MM.1S (cell line): ENCODE measurements around the gene ATRN.

ENCODE experiments used
- DNase-seq: peaks from one replicate; pipeline ENCODE4 v3.0.0-alpha.2; 2015
- H2AFZ ChIP-seq: fragments of 300-600 bp; sonication (generic); 2 replicates; pipeline ENCODE4 v1.6.0; 2016; ENCODE audit warnings: antibody characterized with exemption, low read length
- H3F3A ChIP-seq: fragments of 300-600 bp; sonication (generic); 2 replicates; pipeline ENCODE4 v1.6.1; 2016; ENCODE audit warnings: mild to moderate bottlenecking, antibody characterized with exemption, low read length, moderate library complexity, mixed read lengths; ENCODE audit not compliant: insufficient read depth
- H3K27ac ChIP-seq: fragments of 300-600 bp; sonication (generic); 2 replicates; pipeline ENCODE4 v1.5.1; 2016; ENCODE audit warnings: mild to moderate bottlenecking, low read length
- H3K27me3 ChIP-seq: fragments of 300-600 bp; sonication (generic); replicated peaks from 2 replicates; pipeline ENCODE4 v1.6.0; 2016; ENCODE audit warnings: low read length; ENCODE audit not compliant: insufficient read depth
- H3K36me3 ChIP-seq: fragments of 300-600 bp; sonication (generic); replicated peaks from 2 replicates; pipeline ENCODE4 v1.6.1; 2016; ENCODE audit warnings: mild to moderate bottlenecking, low read length, mixed read lengths; ENCODE audit not compliant: insufficient read depth
- H3K4me1 ChIP-seq: fragments of 300-600 bp; sonication (generic); 2 replicates; pipeline ENCODE4 v1.6.1; 2016; ENCODE audit warnings: low read length, mixed read lengths
- H3K4me2 ChIP-seq: fragments of 300-600 bp; sonication (generic); 2 replicates; pipeline ENCODE4 v1.6.0; 2016; ENCODE audit warnings: low read depth, low read length
- H3K4me3 ChIP-seq: fragments of 300-600 bp; sonication (generic); 2 replicates; pipeline ENCODE4 v1.5.1; 2016; ENCODE audit warnings: low read length, mixed read lengths
- H3K79me2 ChIP-seq: fragments of 300-600 bp; sonication (generic); 2 replicates; pipeline ENCODE4 v1.6.1; 2016; ENCODE audit warnings: mixed run types, low read length, mixed read lengths
- H3K9ac ChIP-seq: fragments of 300-600 bp; sonication (generic); 2 replicates; pipeline ENCODE4 v1.6.1; 2016; ENCODE audit warnings: low read length, mixed read lengths
- H3K9me2 ChIP-seq: fragments of 300-600 bp; sonication (generic); replicated peaks from 2 replicates; pipeline ENCODE4 v1.6.1; 2016; ENCODE audit warnings: mild to moderate bottlenecking, low read length, mixed read lengths; ENCODE audit not compliant: insufficient read depth
- H3K9me3 ChIP-seq: fragments of 300-600 bp; sonication (generic); replicated peaks from 2 replicates; pipeline ENCODE4 v1.6.1; 2016; ENCODE audit warnings: mild to moderate bottlenecking, low read length, mixed read lengths; ENCODE audit not compliant: insufficient read depth
- H4K20me1 ChIP-seq: fragments of 300-600 bp; sonication (generic); 2 replicates; pipeline ENCODE4 v1.6.1; 2016; ENCODE audit warnings: mild to moderate bottlenecking, low read length, moderate library complexity, mixed read lengths; ENCODE audit not compliant: insufficient read depth
- EZH2 ChIP-seq: fragments of 300-600 bp; sonication (generic); optimal IDR thresholded peaks from 2 replicates; pipeline ENCODE3; 2017; ENCODE audit warnings: low read depth, mild to moderate bottlenecking, antibody characterized with exemption, low read length, mixed read lengths
- EZH2phosphoT487 ChIP-seq: fragments of 300-600 bp; sonication (generic); IDR thresholded peaks from 2 replicates; pipeline ENCODE4 v1.6.1; 2018; ENCODE audit warnings: antibody characterized with exemption, low read length
- TF ChIP-seq, protein P1 (sequence below): fragments of 300-600 bp; sonication (generic); IDR thresholded peaks from 2 replicates; pipeline ENCODE4 v1.5.1; 2016; ENCODE audit warnings: antibody characterized with exemption, low read length, mixed read lengths

ATRN gene

DNA sequence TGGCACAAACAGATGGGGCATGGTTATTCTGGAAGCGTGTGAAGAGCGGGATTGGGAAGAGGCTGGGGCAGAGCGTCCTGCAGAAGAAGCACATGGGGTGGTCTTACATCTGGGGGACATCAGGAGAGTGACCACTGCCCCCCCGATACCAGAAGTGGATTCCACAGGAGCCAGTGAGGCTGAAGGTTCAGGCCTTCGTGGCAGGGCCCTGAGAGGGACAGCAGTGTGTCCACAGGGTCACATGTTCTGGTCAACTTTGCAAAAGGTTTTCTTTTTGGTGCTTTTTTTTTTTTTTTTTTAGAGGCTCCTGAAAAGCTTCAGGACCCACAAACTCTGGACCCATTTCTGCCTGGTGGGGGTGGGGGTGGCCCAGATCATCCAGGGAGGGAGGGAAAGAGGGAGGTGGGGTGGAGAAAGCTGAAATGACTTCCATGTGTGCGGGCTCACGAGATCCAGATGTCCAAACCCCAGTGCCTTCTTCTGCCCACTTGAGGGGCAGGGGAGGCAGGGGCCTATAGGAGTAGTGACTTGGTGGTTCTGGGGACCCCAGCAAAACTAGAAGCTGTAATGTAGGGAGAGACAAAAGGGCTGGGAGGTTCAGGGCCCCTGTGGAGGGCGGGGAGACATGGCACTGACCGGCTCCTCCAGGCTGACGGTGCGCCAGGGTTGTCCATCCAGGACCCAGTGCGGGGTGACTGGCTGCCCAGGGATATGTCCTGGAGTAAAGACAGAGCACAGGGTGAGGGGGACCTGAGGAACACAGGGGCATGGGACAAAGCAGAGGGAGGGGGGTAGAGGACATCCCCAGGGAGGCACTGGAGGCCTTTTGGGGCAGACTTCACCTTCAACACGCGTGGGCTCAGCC, 208.3 kb downstream of the ATRN start:
- H3K9ac ChIP-seq = no peak overlapping the region
- H4K20me1 ChIP-seq = no peaks in the 10 kb centered on the region
- H2AFZ ChIP-seq = no peak overlapping the region
- H3K4me3 ChIP-seq = no peak overlapping the region
- TF ChIP-seq, protein P1, sequence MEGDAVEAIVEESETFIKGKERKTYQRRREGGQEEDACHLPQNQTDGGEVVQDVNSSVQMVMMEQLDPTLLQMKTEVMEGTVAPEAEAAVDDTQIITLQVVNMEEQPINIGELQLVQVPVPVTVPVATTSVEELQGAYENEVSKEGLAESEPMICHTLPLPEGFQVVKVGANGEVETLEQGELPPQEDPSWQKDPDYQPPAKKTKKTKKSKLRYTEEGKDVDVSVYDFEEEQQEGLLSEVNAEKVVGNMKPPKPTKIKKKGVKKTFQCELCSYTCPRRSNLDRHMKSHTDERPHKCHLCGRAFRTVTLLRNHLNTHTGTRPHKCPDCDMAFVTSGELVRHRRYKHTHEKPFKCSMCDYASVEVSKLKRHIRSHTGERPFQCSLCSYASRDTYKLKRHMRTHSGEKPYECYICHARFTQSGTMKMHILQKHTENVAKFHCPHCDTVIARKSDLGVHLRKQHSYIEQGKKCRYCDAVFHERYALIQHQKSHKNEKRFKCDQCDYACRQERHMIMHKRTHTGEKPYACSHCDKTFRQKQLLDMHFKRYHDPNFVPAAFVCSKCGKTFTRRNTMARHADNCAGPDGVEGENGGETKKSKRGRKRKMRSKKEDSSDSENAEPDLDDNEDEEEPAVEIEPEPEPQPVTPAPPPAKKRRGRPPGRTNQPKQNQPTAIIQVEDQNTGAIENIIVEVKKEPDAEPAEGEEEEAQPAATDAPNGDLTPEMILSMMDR = no peak
- H3K4me1 ChIP-seq = no peaks in the 10 kb centered on the region
- H3K27ac ChIP-seq = no peak overlapping the region
- no peaks in the 10 kb centered on the region for H3K79me2 ChIP-seq
- no peak for DNase-seq
- peaks cover 78% of the 10 kb centered on the region for H3K27me3 ChIP-seq
- no peak overlapping the region for H3K4me2 ChIP-seq
- no peaks in the 10 kb centered on the region for H3K9me2 ChIP-seq
- H3F3A ChIP-seq = no peaks in the 10 kb centered on the region
- no peaks in the 10 kb centered on the region for H3K9me3 ChIP-seq
- no peaks in the 10 kb centered on the region for H3K36me3 ChIP-seq

DNA sequence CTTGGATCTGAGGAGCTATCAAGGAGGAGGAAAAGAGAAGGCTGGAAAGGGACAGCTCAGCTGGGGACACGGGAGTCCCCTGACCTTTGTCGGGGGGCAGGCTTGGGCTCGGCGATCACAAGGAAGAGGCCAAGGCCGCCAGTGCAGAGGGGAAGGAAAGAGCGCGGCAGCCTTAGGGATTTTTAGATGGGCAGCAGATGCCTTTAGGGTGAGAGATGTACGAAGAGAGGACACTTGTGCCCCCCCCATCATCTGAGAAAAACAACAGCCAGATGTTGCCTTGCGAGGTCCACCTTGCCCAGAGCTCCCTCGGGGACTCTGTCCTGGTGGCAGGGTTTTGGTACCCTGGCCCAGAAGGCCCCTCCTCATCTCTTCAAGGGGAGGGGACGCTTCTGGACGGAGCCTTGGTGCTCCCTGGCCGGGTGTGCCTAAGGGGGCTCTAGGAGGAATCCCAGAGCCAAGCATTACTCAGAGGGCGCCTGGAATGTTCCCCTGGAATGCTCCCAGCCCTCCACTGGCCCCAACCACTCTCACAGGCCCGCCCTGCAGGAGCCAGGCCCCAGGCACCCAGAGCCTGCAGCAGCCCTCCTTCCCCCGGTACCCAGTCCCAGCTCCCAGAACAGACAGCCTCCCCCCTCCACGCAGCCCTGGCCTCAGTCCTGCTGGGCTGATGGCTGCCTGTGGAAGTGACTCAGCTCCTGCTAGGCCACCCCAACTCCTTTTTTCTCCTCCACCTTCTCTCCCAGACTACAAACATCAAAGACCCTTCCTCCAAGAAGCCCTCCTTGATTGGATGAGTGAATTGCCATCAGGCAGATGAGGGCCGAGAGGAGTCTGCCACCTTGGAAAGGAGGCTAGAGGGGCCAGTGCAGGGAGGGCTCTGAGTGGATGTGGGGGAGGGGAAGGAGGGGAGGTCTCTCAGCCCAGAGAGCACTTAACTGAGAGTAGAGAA, 209.2 kb downstream of the ATRN start:
- Histone ChIP-seq H3K36me3 (no peaks in the 10 kb centered on the region), H3K9me3 (no peaks in the 10 kb centered on the region), H3K27ac (no peak overlapping the region), H3K79me2 (no peaks in the 10 kb centered on the region), H4K20me1 (no peaks in the 10 kb centered on the region), H3K27me3 (peaks cover 77% of the 10 kb centered on the region), H3K4me2 (no peak overlapping the region), H3K4me1 (no peaks in the 10 kb centered on the region), H3K9me2 (no peaks in the 10 kb centered on the region), H2AFZ (no peak overlapping the region), H3F3A (no peaks in the 10 kb centered on the region), H3K4me3 (no peak overlapping the region), H3K9ac (no peak overlapping the region)
- no peak for DNase-seq
- TF ChIP-seq, protein P1 = no peak
- TF ChIP-seq EZH2 (no peak), EZH2phosphoT487 (no peak)

DNA sequence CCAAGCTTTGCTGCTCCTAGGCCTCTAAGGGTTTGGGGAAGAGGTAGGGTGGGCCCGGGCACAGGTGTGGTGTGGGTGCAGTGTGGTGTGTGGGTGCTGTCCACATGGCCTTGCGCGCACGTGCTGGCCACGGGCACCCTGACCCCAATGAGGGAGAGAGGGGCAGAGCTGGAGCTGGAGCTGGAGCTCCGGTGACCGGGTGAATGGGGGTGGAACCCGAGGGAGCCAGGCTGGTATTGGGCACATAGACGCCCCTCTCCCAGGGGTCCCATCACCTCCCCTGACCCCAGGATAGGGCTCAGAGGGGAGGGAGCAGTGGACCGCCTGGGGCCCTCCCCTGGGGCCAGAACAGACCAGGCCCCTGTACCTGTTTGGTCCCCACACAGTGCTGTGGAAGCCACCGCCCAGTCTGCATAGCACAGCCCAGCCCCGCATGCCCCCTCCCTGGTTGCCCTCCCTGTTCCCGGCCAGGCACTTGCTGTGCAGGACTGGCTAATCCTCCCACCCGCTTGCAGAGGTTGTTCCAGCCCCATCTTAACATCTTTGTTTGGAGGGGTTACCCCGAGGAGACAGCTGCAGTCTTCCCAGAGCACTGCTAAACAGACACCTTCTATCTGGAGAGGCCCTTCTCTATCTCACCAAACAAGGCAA, 210.0 kb downstream of the ATRN start:
- H3K27me3 ChIP-seq = peaks cover 74% of the 10 kb centered on the region
- no peak overlapping the region for H3K9ac ChIP-seq
- H2AFZ ChIP-seq = no peak overlapping the region
- no peaks in the 10 kb centered on the region for H3F3A ChIP-seq
- no peak overlapping the region for H3K4me3 ChIP-seq
- H3K27ac ChIP-seq = no peak overlapping the region
- H3K4me2 ChIP-seq = no peak overlapping the region
- H3K79me2 ChIP-seq = no peaks in the 10 kb centered on the region
- no peaks in the 10 kb centered on the region for H3K9me3 ChIP-seq
- DNase-seq = no peak
- H3K4me1 ChIP-seq = no peaks in the 10 kb centered on the region
- no peaks in the 10 kb centered on the region for H3K9me2 ChIP-seq
- H4K20me1 ChIP-seq = no peaks in the 10 kb centered on the region
- TF ChIP-seq EZH2phosphoT487 = no peak
- TF ChIP-seq, protein P1 = no peak
- no peak for TF ChIP-seq EZH2
- no peaks in the 10 kb centered on the region for H3K36me3 ChIP-seq
